GM12865 (cell line): ENCODE measurements around the gene ESYT3.

Experiments used
- DNase-seq: peaks from one replicate; pipeline ENCODE4 v3.0.0; 2010; ENCODE audit warnings: low read depth
- H3K4me3 ChIP-seq: 2 replicates; pipeline ENCODE4 v1.5.1; 2011; ENCODE audit warnings: mild to moderate bottlenecking, low read depth, low read length, control low read depth
- CTCF ChIP-seq: IDR thresholded peaks from 2 replicates; pipeline ENCODE4 v1.5.1; 2011; ENCODE audit warnings: low read length, control low read depth, low read depth, inconsistent platforms; ENCODE audit not compliant: insufficient read depth; ENCODE audit errors: missing control alignments

ESYT3 gene

GRCh38 chr3:138437281-138437680, 2.9 kb downstream of the ESYT3 start:
- no peak for DNase-seq
- no peak overlapping the region for H3K4me3 ChIP-seq
- no peak for TF ChIP-seq CTCF

GRCh38 chr3:138438896-138439295, 4.5 kb downstream of the ESYT3 start:
- DNase-seq, result no peak
- TF ChIP-seq CTCF, result no peak
- no peak overlapping the region for H3K4me3 ChIP-seq

GRCh38 chr3:138439646-138440045, 5.2 kb downstream of the ESYT3 start:
- H3K4me3 ChIP-seq, result no peak overlapping the region
- no peak for DNase-seq
- TF ChIP-seq CTCF, result no peak

GRCh38 chr3:138440121-138440521, 5.7 kb downstream of the ESYT3 start:
- H3K4me3 ChIP-seq, result no peak overlapping the region
- TF ChIP-seq CTCF, result no peak
- DNase-seq, result no peak

GRCh38 chr3:138440596-138440995, 6.2 kb downstream of the ESYT3 start:
- no peak overlapping the region for H3K4me3 ChIP-seq
- no peak for TF ChIP-seq CTCF
- DNase-seq, result no peak

GRCh38 chr3:138441256-138441655, 6.8 kb downstream of the ESYT3 start:
- no peak for DNase-seq
- TF ChIP-seq CTCF, result no peak
- H3K4me3 ChIP-seq, result no peak overlapping the region

GRCh38 chr3:138441742-138442141, 7.3 kb downstream of the ESYT3 start:
- no peak overlapping the region for H3K4me3 ChIP-seq
- TF ChIP-seq CTCF, result no peak
- no peak for DNase-seq
